ENCODE measurements around the gene SLC34A1. TPM values are rescaled to one million over a fixed set of nuclear protein-coding genes. Genes with fewer than 3 reads are reported as not detected.

The SLC34A1 gene
- total RNA-seq, 2 donors from 2014 or later: 0.19 to 0.21 TPM

Other genes starting within 250 kb of the SLC34A1 start
- gene RAB24, start 80.7 kb upstream of the SLC34A1 start, total RNA-seq: 10 to 100 TPM; 26.3 to 29.4 TPM
- 100 to 1,000 TPM; 118 to 128 TPM for gene PRELID1, start 80.6 kb upstream of the SLC34A1 start, total RNA-seq
- 10 to 100 TPM; 44.2 to 61.1 TPM for gene MXD3, start 72.5 kb upstream of the SLC34A1 start, total RNA-seq
- 100 to 1,000 TPM; 115 to 124 TPM for gene LMAN2, start 32.8 kb upstream of the SLC34A1 start, total RNA-seq
- gene RGS14, start 26.5 kb upstream of the SLC34A1 start, total RNA-seq: 10 to 100 TPM; 41.3 to 50.8 TPM
- not detected for gene PFN3, start 16.2 kb downstream of the SLC34A1 start, total RNA-seq
- gene F12, start 25.1 kb downstream of the SLC34A1 start, total RNA-seq: 1 to 10 TPM; 6.5 to 6.7 TPM
- gene GRK6, start 42.2 kb downstream of the SLC34A1 start, total RNA-seq: 100 to 1,000 TPM; 133 to 135 TPM
- gene PRR7, start 62.4 kb downstream of the SLC34A1 start, total RNA-seq: 10 to 100 TPM; 12.1 to 16.0 TPM
- 10 to 100 TPM; 69.5 to 98.8 TPM for gene DBN1, start 89.2 kb downstream of the SLC34A1 start, total RNA-seq
- gene PDLIM7, start 113.2 kb downstream of the SLC34A1 start, total RNA-seq: 10 to 100 TPM; 87.5 to 93.9 TPM
- 1 to 10 TPM; 4.0 to 5.7 TPM for gene DOK3, start 125.4 kb downstream of the SLC34A1 start, total RNA-seq
- 100 to 1,000 TPM in 1 of 2 donors, 10 to 100 TPM in 1; 89.2 to 117 TPM for gene DDX41, start 132.5 kb downstream of the SLC34A1 start, total RNA-seq
- gene FAM193B, start 170.1 kb downstream of the SLC34A1 start, total RNA-seq: 100 to 1,000 TPM in 1 of 2 donors, 10 to 100 TPM in 1; 79.6 to 105 TPM
- gene TMED9, start 207.8 kb downstream of the SLC34A1 start, total RNA-seq: 100 to 1,000 TPM in 1 of 2 donors, 10 to 100 TPM in 1; 96.2 to 107 TPM
- gene B4GALT7, start 215.7 kb downstream of the SLC34A1 start, total RNA-seq: 10 to 100 TPM; 14.6 to 16.8 TPM

Data from activated T-cell treated with anti-CD3 and anti-CD28 coated beads, Interleukin-2, amount 50 U/mL, for 72 hours (primary cell).